ENCODE data around the gene CADPS2. TPM values are rescaled to one million over a fixed set of nuclear protein-coding genes. Genes with fewer than 3 reads are reported as not detected.

The CADPS2 gene
- total RNA-seq, 2 experiments from 2014 or later = not detected

- Histone ChIP-seq H4K20me1 (ENCODE audit: insufficient read depth, low read length) (no peaks in the 10 kb centered on the region), H3K4me2 (ENCODE audit: low read length) (no peak overlapping the region), H2AFZ (ENCODE audit: low read length) (no peak overlapping the region), H3K4me1 (ENCODE audit: insufficient read depth, low read length, poor library complexity, severe bottlenecking) (no peaks in the 10 kb centered on the region), H3K27ac (ENCODE audit: low read depth, low read length, poor library complexity, severe bottlenecking) (no peak overlapping the region), H3K36me3 (ENCODE audit: insufficient read depth, low read length) (no peaks in the 10 kb centered on the region), H3K79me2 (ENCODE audit: insufficient read depth, low read depth, low read length) (no peaks in the 10 kb centered on the region), H3K9me3 (ENCODE audit: low read length) (no peaks in the 10 kb centered on the region), H3K4me3 (ENCODE audit: low read depth, low read length, poor library complexity, severe bottlenecking) (no peak overlapping the region), H3K9me2 (ENCODE audit: insufficient read depth, low read length) (no peaks in the 10 kb centered on the region)
- CTCF ChIA-PET (ENCODE audit: unreplicated experiment) = no interaction called here
- TF ChIP-seq CTCF (conservative IDR thresholded peaks at IDR 0.05; ENCODE audit: low read length) (no peak), EZH2phosphoT487 (IDR thresholded peaks at IDR 0.05; ENCODE audit: borderline replicate concordance, low read depth, low read length) (no peak)
- no peak for DNase-seq (ENCODE audit: low spot score)
- no TSS peak for BruUV-seq (replicated peaks)
- intact Hi-C loops (cut with micrococcal nuclease; ENCODE audit: unreplicated experiment) = no loop called here
- POLR2A ChIA-PET = interaction anchor here (1.0 kb wide), 2 partner anchors 20 to 23 kb away, joined by 3 to 4 read pairs; no protein-coding TSS in a partner anchor
Measured at GRCh38 chr7:122790591-122790990, 95.7 kb downstream of the CADPS2 start.

- Histone ChIP-seq H3K4me1 (ENCODE audit: insufficient read depth, low read length, poor library complexity, severe bottlenecking) (no peaks in the 10 kb centered on the region), H3K4me2 (ENCODE audit: low read length) (no peak overlapping the region), H3K36me3 (ENCODE audit: insufficient read depth, low read length) (no peaks in the 10 kb centered on the region), H2AFZ (ENCODE audit: low read length) (no peak overlapping the region), H3K4me3 (ENCODE audit: low read depth, low read length, poor library complexity, severe bottlenecking) (no peak overlapping the region), H3K27ac (ENCODE audit: low read depth, low read length, poor library complexity, severe bottlenecking) (no peak overlapping the region), H3K9me3 (ENCODE audit: low read length) (no peaks in the 10 kb centered on the region), H4K20me1 (ENCODE audit: insufficient read depth, low read length) (no peaks in the 10 kb centered on the region), H3K9me2 (ENCODE audit: insufficient read depth, low read length) (no peaks in the 10 kb centered on the region), H3K79me2 (ENCODE audit: insufficient read depth, low read depth, low read length) (no peaks in the 10 kb centered on the region)
- ChIA-PET CTCF (ENCODE audit: unreplicated experiment) (no interaction called here), POLR2A (interaction anchor here (0.7 to 1.0 kb wide), 2 partner anchors 19 to 1794 kb away, joined by 3 read pairs; no protein-coding TSS in a partner anchor)
- no peak for DNase-seq (ENCODE audit: low spot score)
- no TSS peak for BruUV-seq (replicated peaks)
- no peak for TF ChIP-seq CTCF (conservative IDR thresholded peaks at IDR 0.05; ENCODE audit: low read length)
- no peak for TF ChIP-seq EZH2phosphoT487 (IDR thresholded peaks at IDR 0.05; ENCODE audit: borderline replicate concordance, low read depth, low read length)
- intact Hi-C loops (cut with micrococcal nuclease; ENCODE audit: unreplicated experiment) = no loop called here
Measured at GRCh38 chr7:122790132-122790531, 96.1 kb downstream of the CADPS2 start.

GRCh38 chr7:122789156-122789555 is 97.1 kb downstream of the CADPS2 start:
- H3K36me3 ChIP-seq (ENCODE audit: insufficient read depth, low read length) = no peaks in the 10 kb centered on the region
- H3K79me2 ChIP-seq (ENCODE audit: insufficient read depth, low read depth, low read length) = no peaks in the 10 kb centered on the region
- POLR2A ChIA-PET = interaction anchor here (0.6 kb wide), 1 partner anchor 27 kb away, joined by 5 read pairs; no protein-coding TSS in a partner anchor
- DNase-seq (ENCODE audit: low spot score) = no peak
- no peaks in the 10 kb centered on the region for H3K4me1 ChIP-seq (ENCODE audit: insufficient read depth, low read length, poor library complexity, severe bottlenecking)
- H3K27ac ChIP-seq (ENCODE audit: low read depth, low read length, poor library complexity, severe bottlenecking) = no peak overlapping the region
- H3K4me2 ChIP-seq (ENCODE audit: low read length) = no peak overlapping the region
- CTCF ChIA-PET (ENCODE audit: unreplicated experiment) = no interaction called here
- no peak overlapping the region for H2AFZ ChIP-seq (ENCODE audit: low read length)
- H3K4me3 ChIP-seq (ENCODE audit: low read depth, low read length, poor library complexity, severe bottlenecking) = no peak overlapping the region
- TF ChIP-seq CTCF (conservative IDR thresholded peaks at IDR 0.05; ENCODE audit: low read length) = no peak
- H3K9me2 ChIP-seq (ENCODE audit: insufficient read depth, low read length) = no peaks in the 10 kb centered on the region
- BruUV-seq (replicated peaks) = no TSS peak
- intact Hi-C loops (cut with micrococcal nuclease; ENCODE audit: unreplicated experiment) = no loop called here
- H4K20me1 ChIP-seq (ENCODE audit: insufficient read depth, low read length) = no peaks in the 10 kb centered on the region
- no peaks in the 10 kb centered on the region for H3K9me3 ChIP-seq (ENCODE audit: low read length)
